Activated gamma-delta T cell treated with Interleukin-2 at 50 U/mL for 16 hours (primary cell): ENCODE results near the gene SUGP2.

Experiments
- DNase-seq: peaks from one replicate; pipeline ENCODE4 v3.0.0-alpha.2; 2020

Gene SUGP2

GRCh38 chr19:19033426-19034203, at the start of gene SUGP2, which contains the start of gene ARMC6:
Gene SUGP2 (minus strand): TSS chr19:19033517. CDS start chr19:19031071, 2,446 bp downstream.
Gene ARMC6 (plus strand): TSS chr19:19033603. CDS start chr19:19034210, 607 bp downstream.
- peak; percentile 83 for DNase-seq

DNA sequence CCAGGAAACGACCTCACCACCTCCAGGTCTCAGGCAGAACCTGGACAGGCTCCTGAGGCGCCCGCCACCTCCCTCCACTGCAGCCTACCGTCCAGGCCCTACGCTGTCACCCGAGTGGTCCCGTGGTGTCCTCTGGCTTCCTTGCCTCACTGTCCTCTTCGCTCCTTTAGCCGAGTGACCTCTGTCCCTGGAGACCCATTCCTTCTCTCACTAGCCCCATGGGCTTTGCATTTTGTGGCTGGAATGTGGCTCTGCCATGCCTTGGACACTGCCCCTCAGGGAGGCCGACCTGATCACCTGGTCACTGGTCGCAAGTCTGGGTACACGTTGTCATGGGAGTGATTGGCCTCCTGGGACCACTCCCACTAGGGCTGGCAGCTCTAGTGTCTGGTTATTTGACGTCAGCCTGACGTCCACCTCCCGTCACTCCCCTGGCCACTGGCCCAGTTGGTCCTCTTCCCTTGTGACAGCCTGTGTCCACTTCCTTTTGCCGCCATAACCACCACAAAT, 48.4 kb upstream of the SUGP2 start:
- no peak for DNase-seq

DNA sequence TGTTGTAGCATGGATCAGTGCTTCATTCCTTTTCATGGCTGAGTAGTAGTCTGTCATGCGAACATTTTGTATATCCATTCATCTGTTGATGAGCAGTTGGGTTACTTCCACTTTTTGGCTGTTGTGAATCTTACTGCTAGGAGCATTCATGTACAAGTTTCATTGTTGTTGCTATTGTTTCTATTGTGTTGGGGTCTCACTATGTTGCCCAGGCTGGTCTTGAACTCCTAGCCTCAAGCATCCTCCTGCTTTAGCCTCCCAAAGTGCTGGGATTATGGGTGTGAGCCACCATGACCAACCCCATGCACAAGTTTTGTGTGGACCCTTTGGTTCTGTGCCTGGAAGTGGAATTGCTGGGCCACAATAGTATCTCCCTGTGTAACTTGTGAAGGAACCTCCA, 46.3 kb upstream of the SUGP2 start:
- no peak for DNase-seq

DNA sequence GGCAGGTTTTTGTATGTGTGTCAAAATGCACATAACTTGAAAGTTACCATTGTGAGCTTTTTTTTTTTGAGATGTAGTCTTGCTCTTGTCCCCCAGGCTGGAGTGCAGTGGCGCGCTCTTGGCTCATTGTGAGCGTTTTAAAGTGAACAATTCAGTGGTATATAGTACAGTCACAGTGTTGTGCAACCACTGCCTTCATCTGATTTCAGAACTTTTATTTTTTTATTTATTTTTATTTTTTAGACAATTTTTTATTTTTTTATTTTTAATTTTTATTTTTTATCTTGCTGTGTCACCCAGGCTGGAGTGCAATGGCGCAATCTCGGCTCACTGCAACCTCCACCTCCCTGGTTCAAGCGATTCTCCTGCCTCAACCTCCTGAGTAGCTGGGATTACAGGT, 45.5 kb upstream of the SUGP2 start:
- no peak for DNase-seq

- no peak for DNase-seq
Measured at GRCh38 chr19:19077103-19077502, 43.8 kb upstream of the SUGP2 start.

- DNase-seq: no peak
Measured at GRCh38 chr19:19076476-19076875, 43.2 kb upstream of the SUGP2 start.

GRCh38 chr19:19075126-19075525, 41.8 kb upstream of the SUGP2 start:
- no peak for DNase-seq

GRCh38 chr19:19074196-19074882, 41.0 kb upstream of the SUGP2 start:
- DNase-seq: no peak

- no peak for DNase-seq
Measured at GRCh38 chr19:19071897-19072296, 38.6 kb upstream of the SUGP2 start.

DNA sequence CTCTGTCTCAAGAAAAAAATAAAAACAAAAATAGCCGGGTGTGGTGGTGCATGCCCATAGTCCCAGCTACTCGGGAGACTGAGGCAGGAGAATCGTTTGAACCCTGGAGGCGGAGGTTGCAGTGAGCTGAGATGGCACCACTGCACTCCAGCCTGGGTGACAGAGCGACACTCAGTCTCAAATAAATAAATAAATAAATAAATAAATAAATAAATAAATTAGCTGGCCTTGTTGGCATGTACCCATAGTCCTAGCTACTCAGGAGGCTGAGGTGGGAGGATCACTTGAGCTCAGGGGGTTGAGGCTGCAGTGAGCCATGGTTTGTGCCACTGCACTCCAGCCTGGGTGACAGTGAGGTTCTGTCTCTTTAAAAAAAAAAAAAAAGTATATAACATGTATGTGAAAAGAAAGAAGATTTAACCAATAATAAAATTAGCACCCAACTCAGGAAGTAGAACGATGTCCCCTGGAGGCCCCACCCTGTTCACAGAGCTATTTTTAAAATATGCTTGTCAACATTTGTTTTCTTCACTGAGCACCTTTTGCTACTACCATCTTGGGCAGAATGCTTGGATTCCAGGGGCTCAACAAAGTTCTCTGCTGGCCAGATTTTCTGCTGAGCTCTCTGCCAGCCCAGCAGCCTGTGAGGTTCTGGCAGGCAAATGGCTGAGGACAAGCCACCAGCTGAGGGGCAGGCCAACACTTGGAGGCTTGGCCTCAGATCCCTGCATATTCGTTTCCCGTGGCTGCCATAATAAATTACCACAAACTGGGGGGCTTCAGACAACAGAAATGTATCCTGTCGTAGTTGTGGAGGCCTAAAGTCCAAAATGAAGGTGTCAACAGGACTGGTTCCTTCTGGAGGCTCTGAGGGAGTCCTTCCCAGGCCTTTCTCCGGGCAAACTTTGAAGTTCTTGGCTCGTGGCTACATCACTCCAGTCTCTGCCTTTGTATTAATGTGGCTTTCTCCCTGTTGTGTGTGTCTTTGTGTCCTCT, 35.6 kb upstream of the SUGP2 start:
- DNase-seq: no peak

- no peak for DNase-seq
Measured at GRCh38 chr19:19067276-19068072, 34.2 kb upstream of the SUGP2 start.

GRCh38 chr19:19064811-19065745, 31.8 kb upstream of the SUGP2 start:
- DNase-seq: no peak

DNA sequence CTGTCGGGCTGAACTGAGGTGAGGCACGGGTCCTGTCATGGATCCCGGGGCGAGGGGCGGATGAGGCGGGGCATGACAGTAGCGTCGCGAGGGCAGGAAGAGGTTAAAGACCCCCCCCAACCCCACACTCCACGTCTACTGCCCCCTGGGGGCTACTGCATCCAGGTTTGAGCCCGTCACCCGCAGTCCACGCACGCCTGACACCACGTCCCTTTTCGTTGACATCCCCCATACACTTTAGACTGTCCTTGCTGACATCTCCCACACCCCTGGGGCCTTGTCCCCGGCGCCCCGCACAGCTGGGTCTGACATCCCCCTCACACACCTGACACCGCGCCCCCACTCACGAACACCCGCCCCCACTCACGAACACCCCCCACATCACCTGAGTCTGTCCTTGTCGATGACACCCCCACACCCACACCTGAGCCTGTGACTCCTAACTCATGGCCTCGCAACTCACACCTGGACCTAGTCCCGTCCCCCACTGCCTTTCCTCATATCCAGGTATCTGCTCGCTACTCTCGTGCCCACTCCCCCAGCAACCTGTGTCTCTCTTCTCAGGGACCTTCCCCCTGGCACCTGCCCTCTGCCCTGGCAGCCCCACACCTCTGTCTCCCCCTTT, 30.9 kb upstream of the SUGP2 start:
- no peak for DNase-seq

DNA sequence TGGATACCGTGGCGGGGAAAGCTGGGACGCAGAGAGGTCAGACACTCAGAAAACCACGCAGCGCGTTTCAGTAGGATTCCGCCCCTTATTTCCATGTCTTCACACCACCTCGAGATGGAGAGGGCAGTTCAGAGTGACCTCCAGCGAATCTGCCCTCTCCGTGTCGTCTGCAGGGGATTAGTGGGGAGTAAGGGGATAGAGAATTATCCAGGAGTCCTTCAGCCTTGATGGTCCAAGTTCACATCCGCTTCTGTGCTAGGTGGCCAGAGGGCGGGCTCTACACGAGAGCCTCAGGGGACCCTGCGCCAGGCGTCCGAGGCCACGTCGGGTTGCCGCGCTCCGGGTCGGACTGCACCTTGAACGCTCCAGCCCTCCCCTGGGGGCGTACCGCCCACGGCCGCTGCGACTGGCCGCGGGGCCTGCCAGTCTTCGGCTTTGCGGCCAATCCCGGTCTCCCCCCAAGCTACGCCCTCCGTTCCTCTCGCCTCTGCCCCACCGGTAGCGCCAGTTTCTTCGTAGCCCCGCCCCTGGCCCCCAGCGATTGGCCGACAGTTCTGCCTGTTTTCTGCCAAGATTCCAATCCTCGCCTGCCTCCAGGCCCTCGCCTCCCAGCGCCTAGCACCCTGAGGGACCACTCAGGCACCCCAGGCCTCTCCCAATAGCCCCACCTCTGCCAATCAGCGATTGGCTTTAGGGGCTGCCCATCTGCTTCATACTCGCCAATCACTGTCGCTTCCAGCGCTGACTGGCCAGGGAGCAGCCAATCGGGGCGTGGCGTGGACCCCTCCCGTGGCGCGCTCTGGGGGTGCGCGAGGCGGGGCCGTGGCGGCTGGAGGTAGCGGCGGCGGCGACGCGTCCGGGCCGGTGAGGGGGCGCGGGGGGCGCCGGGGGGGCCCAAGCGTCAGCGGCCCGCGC, 30.1 kb upstream of the SUGP2 start, which contains the start of gene SLC25A42:
SLC25A42 (plus strand) TSS at position 812 of the 915 bp plus-strand sequence. CDS start 32,131 bp downstream, outside the sequence.
- peak; percentile 99 for DNase-seq

DNA sequence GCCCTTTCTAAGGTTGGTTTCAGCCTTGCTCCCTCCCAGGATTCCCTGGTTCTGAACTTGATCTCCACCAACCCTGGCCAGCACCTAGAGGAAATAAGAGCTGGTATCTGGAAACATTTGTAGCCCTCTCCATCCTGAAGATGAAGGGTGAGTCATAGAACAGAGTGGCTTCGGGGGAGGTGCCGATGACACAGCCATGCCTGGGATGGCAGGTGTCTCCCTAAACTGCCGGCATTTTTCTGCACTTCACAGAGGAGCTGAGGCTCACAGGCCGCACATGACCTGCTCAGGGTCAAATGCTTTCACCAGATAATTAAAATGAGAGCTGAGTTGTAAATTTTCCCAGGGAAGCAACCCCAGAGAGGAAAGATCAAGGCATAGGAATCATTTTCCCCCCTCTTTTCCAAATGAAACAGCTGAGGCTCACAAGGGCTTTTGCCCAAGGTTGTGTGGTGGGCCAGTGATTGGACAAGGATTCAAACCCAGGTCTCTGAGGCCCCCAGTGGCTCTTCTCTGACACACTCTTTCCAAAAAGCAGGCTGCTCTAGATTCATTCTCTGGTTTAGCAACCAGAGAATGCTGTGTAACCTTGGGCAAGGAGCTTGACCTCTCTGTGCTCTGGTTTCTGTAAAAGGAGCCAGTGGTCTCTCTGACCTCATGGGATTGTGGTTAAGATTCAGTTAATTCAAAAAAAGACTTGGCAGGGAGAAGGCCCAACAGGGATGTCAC, 29.3 kb upstream of the SUGP2 start:
- DNase-seq: no peak

DNA sequence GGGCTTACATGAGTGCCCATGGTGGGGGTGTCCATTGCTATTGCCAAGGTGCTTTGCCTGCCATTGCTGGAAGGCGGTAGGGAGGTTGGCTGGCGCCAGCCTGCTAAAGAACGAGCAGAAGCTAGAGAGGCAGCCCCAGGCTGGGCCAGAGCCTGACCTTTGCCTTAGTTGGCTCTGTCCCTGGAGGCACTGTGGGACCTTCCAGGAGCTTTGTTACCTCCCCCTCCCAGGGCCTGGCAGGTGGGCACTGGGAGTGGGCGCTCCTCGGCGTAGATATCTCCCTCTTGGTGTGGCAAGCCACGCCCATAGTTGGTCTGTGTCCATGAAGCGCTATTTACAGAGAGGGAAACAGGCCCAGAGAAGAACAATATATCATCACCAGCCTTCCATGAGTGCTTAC, 28.2 kb upstream of the SUGP2 start:
- no peak for DNase-seq

DNA sequence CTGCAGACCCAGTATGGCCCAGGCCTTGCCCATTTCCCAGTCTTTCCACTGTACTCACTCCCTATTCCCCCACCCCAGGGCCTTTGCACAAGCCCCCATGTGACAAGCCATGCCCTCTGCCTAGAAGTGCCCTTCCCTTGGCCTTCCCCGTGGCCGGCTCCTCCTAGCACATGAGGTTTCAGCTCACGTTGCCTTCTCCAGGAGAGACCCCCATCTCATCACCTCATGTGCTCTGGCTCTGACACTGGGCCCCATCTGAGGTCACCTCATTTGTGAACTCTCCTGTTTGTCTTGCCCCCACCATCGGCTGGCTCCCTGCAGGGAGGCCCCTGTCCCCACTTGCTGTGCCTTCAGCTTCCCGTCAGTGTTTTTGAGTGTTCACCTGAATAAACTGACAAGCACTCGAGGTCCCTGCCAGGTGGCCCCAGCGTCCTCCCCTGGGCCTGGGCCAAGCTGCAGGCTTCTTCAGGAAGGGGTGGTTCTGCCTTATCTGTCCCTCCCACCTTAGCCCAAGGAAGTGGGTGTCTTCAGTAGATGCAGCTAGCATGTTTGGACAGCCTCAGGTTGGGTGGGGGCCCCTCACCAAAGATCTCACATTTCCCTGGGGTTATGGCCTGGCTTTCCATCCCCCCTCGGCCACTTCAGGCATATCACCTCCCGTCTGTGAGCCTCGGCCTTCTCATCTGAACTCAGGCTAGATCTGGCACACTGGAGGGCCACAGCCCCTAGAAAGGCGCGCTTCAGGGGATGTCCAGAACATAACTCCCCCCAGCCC, 26.7 kb upstream of the SUGP2 start:
- DNase-seq: no peak
